BJ (cell line): Measurements from ENCODE around the gene MSH3. TPM values are rescaled to one million over a fixed set of nuclear protein-coding genes. Genes with fewer than 3 reads are reported as not detected.

Experiments
- CTCF ChIA-PET: fragments of 350-600 bp; formaldehyde crosslinking; extraction: SDS; loops from one replicate; lab custom pipeline; 2021; ENCODE audit warnings: antibody characterized with exemption, inconsistent platforms; lab: Yijun Ruan, JAX
- POLR2A ChIA-PET: fragments of 300-600 bp; sonication (Branson Sonifier 250); formaldehyde crosslinking; extraction: SDS; loops from one replicate; lab custom pipeline; 2021; ENCODE audit warnings: antibody characterized with exemption; lab: Charles Lee
- DNase-seq: peaks from one replicate; pipeline ENCODE4 v3.0.0-alpha.2; 2011; ENCODE audit warnings: low read depth
- H3K27me3 ChIP-seq: 2 replicates; pipeline ENCODE4 v1.6.0; 2011; ENCODE audit warnings: low read length; ENCODE audit not compliant: control insufficient read depth, insufficient read depth
- H3K36me3 ChIP-seq: 2 replicates; pipeline ENCODE4 v1.5.1; 2011; ENCODE audit warnings: low read length; ENCODE audit not compliant: control insufficient read depth, insufficient read depth
- H3K4me3 ChIP-seq: 2 replicates; pipeline ENCODE4 v1.5.1; 2011; ENCODE audit warnings: low read depth, mild to moderate bottlenecking, control low read depth, low read length
- CTCF ChIP-seq: IDR thresholded peaks from 2 replicates; pipeline ENCODE4 v1.5.1; 2011; ENCODE audit warnings: low read depth, mild to moderate bottlenecking, control low read depth, inconsistent platforms, low read length, moderate library complexity; ENCODE audit not compliant: insufficient read depth
- polyA plus RNA-seq: library from polyadenylated mRNA; depleted of rRNA; stranded (reverse); fragments of >200 nt; gene quantifications from 2 replicates; pipeline ENCODE4 v1.2.3, GENCODE V29; 2011

Gene MSH3
- polyA plus RNA-seq, 1 experiment: 4.0 TPM

GRCh38 chr5:80759866-80760577 lies 105.6 kb downstream of the MSH3 start:
- ChIA-PET POLR2A (no interaction called here), CTCF (no interaction called here)
- Histone ChIP-seq H3K36me3 (no peaks in the 10 kb centered on the region), H3K27me3 (no peaks in the 10 kb centered on the region), H3K4me3 (no peak overlapping the region)
- no peak for TF ChIP-seq CTCF
- DNase-seq: no peak

DNA sequence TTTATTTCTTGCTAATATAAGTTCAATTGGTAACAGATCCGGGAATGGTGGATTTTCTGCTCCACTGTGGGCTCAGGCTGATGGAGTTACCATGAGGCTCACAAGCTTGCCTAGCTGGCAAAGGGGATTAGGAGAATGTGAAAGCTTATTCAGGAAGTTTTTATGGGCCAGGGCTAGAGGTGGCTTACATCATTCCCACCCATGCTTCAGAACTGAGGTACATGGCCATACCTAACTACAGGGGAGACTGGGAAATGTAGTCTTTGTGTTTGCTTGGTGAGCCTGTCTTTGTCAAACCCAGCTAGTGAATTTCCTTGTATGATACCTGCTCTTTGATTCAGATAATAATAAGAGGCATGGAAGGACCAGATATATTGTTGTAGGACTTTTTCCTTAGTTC lies 106.2 kb downstream of the MSH3 start:
- no peaks in the 10 kb centered on the region for H3K27me3 ChIP-seq
- no peaks in the 10 kb centered on the region for H3K36me3 ChIP-seq
- ChIA-PET POLR2A (no interaction called here), CTCF (no interaction called here)
- no peak overlapping the region for H3K4me3 ChIP-seq
- no peak for TF ChIP-seq CTCF
- DNase-seq: no peak

DNA sequence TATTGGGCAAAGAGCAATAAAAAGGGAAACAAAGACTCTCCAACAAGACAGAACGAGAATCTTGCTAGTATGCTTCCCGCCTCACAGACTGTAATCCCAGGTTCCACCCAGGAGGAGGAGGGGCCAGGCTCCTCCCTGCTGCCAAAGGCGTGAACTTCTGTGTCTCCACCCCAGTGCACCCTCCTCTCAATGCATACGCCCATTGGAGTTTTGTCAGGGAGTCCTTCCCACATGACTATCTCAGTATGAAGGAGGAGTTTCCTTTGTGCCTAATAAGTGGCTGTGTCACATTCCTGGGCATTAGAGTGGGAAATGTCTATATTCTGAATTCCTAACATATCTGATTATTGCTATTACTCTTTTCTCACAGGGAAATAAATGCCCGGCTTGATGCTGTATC lies 106.7 kb downstream of the MSH3 start:
- ChIA-PET POLR2A (no interaction called here), CTCF (no interaction called here)
- TF ChIP-seq CTCF: no peak
- no peak overlapping the region for H3K4me3 ChIP-seq
- H3K27me3 ChIP-seq: no peaks in the 10 kb centered on the region
- no peaks in the 10 kb centered on the region for H3K36me3 ChIP-seq
- no peak for DNase-seq

- Histone ChIP-seq H3K4me3 (no peak overlapping the region), H3K36me3 (no peaks in the 10 kb centered on the region), H3K27me3 (no peaks in the 10 kb centered on the region)
- ChIA-PET POLR2A (interaction anchor here (0.7 kb wide), 1 partner anchor 17 kb away, joined by 3 read pairs; no protein-coding TSS in a partner anchor), CTCF (no interaction called here)
- no peak for DNase-seq
- no peak for TF ChIP-seq CTCF
Observed at GRCh38 chr5:80761966-80762365, 107.5 kb downstream of the MSH3 start.

- no peaks in the 10 kb centered on the region for H3K27me3 ChIP-seq
- H3K4me3 ChIP-seq: no peak overlapping the region
- no peak for TF ChIP-seq CTCF
- no peak for DNase-seq
- H3K36me3 ChIP-seq: no peaks in the 10 kb centered on the region
- CTCF ChIA-PET: no interaction called here
- POLR2A ChIA-PET: interaction anchor here (0.7 kb wide), 1 partner anchor 16 kb away, joined by 3 read pairs; no protein-coding TSS in a partner anchor
Observed at GRCh38 chr5:80762573-80762972, 108.1 kb downstream of the MSH3 start.
